IMR-90 (cell line): ENCODE results near the gene SLX4IP. TPM values are rescaled to one million over a fixed set of nuclear protein-coding genes. Genes with fewer than 3 reads are reported as not detected.

ENCODE experiments used
- ATAC-seq: fragments of 200-7000 bp; cut with Tn5 transposase; 2 replicates; pipeline ENCODE4 v1.9.1; 2020; ENCODE audit warnings: low read depth, mild to moderate bottlenecking, moderate library complexity
- BruUV-seq: library from RNA; stranded (reverse); fragments of 400-500 nt; replicated peaks from 2 replicates; lab custom pipeline; 2021; lab: Mats Ljungman, UMichigan
- CTCF ChIA-PET: fragments of 300-600 bp; formaldehyde crosslinking; extraction: SDS; loops from one replicate; lab custom pipeline; 2021; ENCODE audit warnings: antibody characterized with exemption; lab: Yijun Ruan, JAX
- POLR2A ChIA-PET: fragments of 300-600 bp; sonication (Branson Sonifier 250); formaldehyde crosslinking; loops from one replicate; lab custom pipeline; 2022; ENCODE audit warnings: antibody characterized with exemption; ENCODE audit not compliant: unreplicated experiment; lab: Charles Lee
- DNase-seq: peaks from one replicate; pipeline ENCODE4 v3.0.0; 2013
- H2AFZ ChIP-seq: replicated peaks from 2 replicates; pipeline ENCODE3; 2013; ENCODE audit warnings: low read length, mild to moderate bottlenecking; ENCODE audit not compliant: poor library complexity
- H2AK5ac ChIP-seq: 2 replicates; pipeline ENCODE4 v1.6.1; 2013; ENCODE audit warnings: low read depth, low read length, inconsistent platforms
- H2AK9ac ChIP-seq: replicated peaks from 2 replicates; pipeline ENCODE3; 2013; ENCODE audit warnings: mild to moderate bottlenecking, low read depth, low read length, moderate library complexity; ENCODE audit not compliant: poor library complexity
- H2BK120ac ChIP-seq: 2 replicates; pipeline ENCODE4 v1.6.1; 2013; ENCODE audit warnings: low read depth, low read length, inconsistent platforms
- H2BK15ac ChIP-seq: 3 replicates; pipeline ENCODE4 v1.6.1; 2013; ENCODE audit warnings: low read depth, low read length, inconsistent platforms
- H2BK20ac ChIP-seq: 2 replicates; pipeline ENCODE4 v1.6.1; 2013; ENCODE audit warnings: low read depth, mild to moderate bottlenecking, inconsistent platforms, low read length, moderate library complexity
- H2BK5ac ChIP-seq: 2 replicates; pipeline ENCODE4 v1.6.1; 2013; ENCODE audit warnings: mild to moderate bottlenecking, low read depth, low read length, inconsistent platforms; ENCODE audit not compliant: poor library complexity, severe bottlenecking
- H3K14ac ChIP-seq: replicated peaks from 2 replicates; pipeline ENCODE4 v1.6.1; 2013; ENCODE audit warnings: low read depth, low read length, inconsistent platforms
- H3K18ac ChIP-seq: 2 replicates; pipeline ENCODE4 v1.6.1; 2013; ENCODE audit warnings: low read depth, low read length, control low read depth
- H3K23ac ChIP-seq: 2 replicates; pipeline ENCODE4 v1.6.1; 2013; ENCODE audit warnings: low read depth, low read length, inconsistent platforms
- H3K27ac ChIP-seq: 2 replicates; pipeline ENCODE4 v1.5.1; 2013; ENCODE audit warnings: mild to moderate bottlenecking, control low read depth, low read length; ENCODE audit not compliant: insufficient read depth
- H3K27me3 ChIP-seq: 2 replicates; pipeline ENCODE4 v1.6.1; 2013; ENCODE audit warnings: low read length; ENCODE audit not compliant: control insufficient read depth, insufficient read depth
- H3K36me3 ChIP-seq: 2 replicates; pipeline ENCODE4 v1.6.1; 2013; ENCODE audit warnings: low read length, mixed read lengths; ENCODE audit not compliant: control insufficient read depth, insufficient read depth
- H3K4ac ChIP-seq: 2 replicates; pipeline ENCODE4 v1.6.1; 2013; ENCODE audit warnings: low read depth, low read length, inconsistent platforms
- H3K4me1 ChIP-seq: 2 replicates; pipeline ENCODE4 v1.6.1; 2013; ENCODE audit warnings: low read length, mixed read lengths; ENCODE audit not compliant: control insufficient read depth, insufficient read depth
- H3K4me2 ChIP-seq: 2 replicates; pipeline ENCODE4 v1.6.1; 2013; ENCODE audit warnings: low read depth, mild to moderate bottlenecking, control low read depth, low read length, moderate library complexity
- H3K4me3 ChIP-seq: 2 replicates; pipeline ENCODE4 v1.5.1; 2013; ENCODE audit warnings: low read depth, mild to moderate bottlenecking, control low read depth, low read length, moderate library complexity; ENCODE audit not compliant: insufficient read depth
- H3K56ac ChIP-seq: 2 replicates; pipeline ENCODE4 v1.6.1; 2013; ENCODE audit warnings: low read length, inconsistent platforms; ENCODE audit not compliant: insufficient read depth; ENCODE audit errors: extremely low read depth
- H3K79me1 ChIP-seq, 2 experiments: 2 replicates each; pipeline ENCODE4 v1.6.1; 2013; ENCODE audit warnings: low read length in 2 of 2, inconsistent platforms in 1 of 2, low read depth in 1 of 2
- H3K9ac ChIP-seq: 2 replicates; pipeline ENCODE4 v1.6.1; 2013; ENCODE audit warnings: low read depth, low read length, control low read depth
- H3K9me1 ChIP-seq: 2 replicates; pipeline ENCODE4 v1.6.1; 2013; ENCODE audit warnings: low read length, inconsistent platforms; ENCODE audit not compliant: insufficient read depth
- H3K9me3 ChIP-seq: 2 replicates; pipeline ENCODE4 v1.6.1; 2013; ENCODE audit warnings: low read length; ENCODE audit not compliant: control insufficient read depth, insufficient read depth
- H4K20me1 ChIP-seq: 2 replicates; pipeline ENCODE4 v1.6.1; 2013; ENCODE audit warnings: low read length, inconsistent platforms; ENCODE audit not compliant: insufficient read depth
- H4K5ac ChIP-seq: 2 replicates; pipeline ENCODE4 v1.6.1; 2013; ENCODE audit warnings: mild to moderate bottlenecking, low read depth, low read length, control low read depth
- H4K8ac ChIP-seq, 2 experiments: 2 replicates each; pipeline ENCODE4 v1.6.1; 2013; ENCODE audit warnings: low read depth in 2 of 2, low read length in 2 of 2, control low read depth in 1 of 2, inconsistent platforms in 1 of 2
- H4K91ac ChIP-seq: 2 replicates; pipeline ENCODE4 v1.6.1; 2013; ENCODE audit warnings: low read depth, low read length, inconsistent platforms; ENCODE audit not compliant: insufficient read depth
- CHD1 ChIP-seq: IDR thresholded peaks from 2 replicates; pipeline ENCODE4 v1.6.1; 2012; ENCODE audit warnings: low read depth, low read length, improper control_type of control experiment
- FOS ChIP-seq: fragments of 150-350 bp; IDR thresholded peaks from 2 replicates; pipeline ENCODE4 v1.6.1; 2016; ENCODE audit warnings: low read depth, low read length
- MAZ ChIP-seq: IDR thresholded peaks from 2 replicates; pipeline ENCODE4 v1.6.1; 2012; ENCODE audit warnings: low read depth, mild to moderate bottlenecking, low read length, improper control_type of control experiment, moderate library complexity, borderline replicate concordance
- RCOR1 ChIP-seq: IDR thresholded peaks from 2 replicates; pipeline ENCODE4 v1.6.1; 2012; ENCODE audit warnings: mild to moderate bottlenecking, low read length, improper control_type of control experiment; ENCODE audit not compliant: insufficient replicate concordance
- WGBS, 2 experiments: methylation state at CpG; one replicate each; pipeline versions ENCODE4 v1.1.5 to v1.1.7; 2013; ENCODE audit warnings: missing lambda C conversion rate in 2 of 2; ENCODE audit not compliant: insufficient read length in 1 of 2; ENCODE audit errors: extremely low coverage in 2 of 2; 5-methylcytosine and 5-hydroxymethylcytosine counted together
- dilution Hi-C: fragments of 300-500 bp; cut with HindIII; formaldehyde crosslinking; loops from one replicate; pipeline ENCODE4 v1.14.3; 2018; ENCODE audit warnings: low sequenced_read_pairs; ENCODE audit not compliant: unreplicated experiment
- in situ Hi-C: fragments of 300-500 bp; cut with MboI; formaldehyde crosslinking; loops from 3 replicates; pipeline ENCODE4 v1.14.3; 2019; ENCODE audit warnings: low sequenced_read_pairs, inconsistent platforms, mixed read lengths
- intact Hi-C: fragments of 100-400 bp; cut with micrococcal nuclease; formaldehyde crosslinking; loops from 2 replicates; pipeline ENCODE4 v1.10.0; 2022
- polyA plus RNA-seq, 3 experiments: library from polyadenylated mRNA; depleted of rRNA; stranded (reverse); fragments of >200 nt; gene quantifications; 2 replicates each; pipeline ENCODE4 v1.2.3, GENCODE V29; 2012; ENCODE audit warnings: low replicate concordance in 1 of 3
- total RNA-seq: library from RNA; depleted of rRNA; stranded (reverse); fragments of >200 nt; gene quantifications from 2 replicates; pipeline ENCODE4 v1.2.3, GENCODE V29; 2012

The SLX4IP gene
- total and polyA plus RNA-seq, 2 of the 4 experiments (the other 2 are of a cell fraction) = 1.3 to 5.9 TPM

GRCh38 chr20:10547276-10548114 lies 112.4 kb downstream of the SLX4IP start:
- H2AK9ac ChIP-seq = no peak overlapping the region
- H3K9me1 ChIP-seq = no peaks in the 10 kb centered on the region; the same call in 1 of the 2 replicates
- H2BK15ac ChIP-seq = no peak overlapping the region
- H3K79me1 ChIP-seq = no peaks in the 10 kb centered on the region; a peak in 1 of 4 replicates
- no peak overlapping the region for H3K4ac ChIP-seq
- BruUV-seq = no TSS peak
- no peak overlapping the region for H3K27ac ChIP-seq
- TF ChIP-seq RCOR1 (no peak), FOS (no peak), CHD1 (no peak), MAZ (no peak)
- H3K27me3 ChIP-seq = no peaks in the 10 kb centered on the region
- peak; percentile 5 for DNase-seq
- no peak overlapping the region for H4K91ac ChIP-seq
- H2AK5ac ChIP-seq = peak overlapping the region; percentile 8; the same call in 1 of the 2 replicates
- intact Hi-C loops (no loop called here), dilution Hi-C loops (no loop called here), in situ Hi-C loops (loop anchor here (25.0 kb wide), 1 partner anchor 560 kb away; no protein-coding TSS in a partner anchor)
- H2BK120ac ChIP-seq = no peak overlapping the region
- peaks cover 2% of the 10 kb centered on the region; the same call in 1 of the 2 replicates for H3K4me1 ChIP-seq
- H4K8ac ChIP-seq = no peak overlapping the region
- no peak overlapping the region for H3K18ac ChIP-seq
- no peak overlapping the region for H3K4me2 ChIP-seq
- H3K23ac ChIP-seq = no peak overlapping the region
- H3K14ac ChIP-seq = no peak overlapping the region
- no peak overlapping the region for H4K5ac ChIP-seq
- no peaks in the 10 kb centered on the region for H4K20me1 ChIP-seq
- no peak overlapping the region for H3K9ac ChIP-seq
- no CpG with 5 or more reads among the region's 4 CpGs for WGBS, 2 experiments
- H2BK20ac ChIP-seq = no peak overlapping the region
- ATAC-seq = no peak
- H2BK5ac ChIP-seq = no peak overlapping the region
- no peak overlapping the region for H3K56ac ChIP-seq
- H2AFZ ChIP-seq = no peak overlapping the region
- ChIA-PET POLR2A (no interaction called here), CTCF (interaction anchor here (0.6 kb wide), 1 partner anchor 112 kb away, joined by 3 read pairs; no protein-coding TSS in a partner anchor)
- no peaks in the 10 kb centered on the region for H3K36me3 ChIP-seq
- H3K4me3 ChIP-seq = no peak overlapping the region
- H3K9me3 ChIP-seq = no peaks in the 10 kb centered on the region
